ENCODE results near the gene NPHP1.
"Not testable (repeated sequence)": the region's sequence is repeated elsewhere in the genome, so short reads cannot be mapped to it uniquely, and the experiment has no call there.

NPHP1 gene

DNA sequence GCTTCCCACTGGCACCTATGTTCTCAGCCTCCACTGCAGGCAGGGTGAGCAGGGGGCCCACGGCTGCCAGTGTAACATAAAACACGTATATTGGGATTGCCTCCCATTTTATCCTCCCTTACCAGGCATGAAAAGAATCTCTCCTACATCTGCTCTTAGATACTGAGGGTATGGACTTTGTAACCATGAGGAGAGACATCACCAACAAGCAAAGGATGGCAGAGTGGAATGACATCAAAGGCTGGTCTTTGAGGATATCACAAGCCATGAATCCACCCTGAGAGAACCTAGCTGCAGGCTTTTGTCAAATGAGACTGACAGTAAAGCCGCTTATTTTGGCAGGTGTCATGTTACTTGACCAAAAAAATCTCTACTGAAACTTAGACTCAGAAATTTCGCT is 7.4 kb downstream of the NPHP1 start:
- DNase-seq, result no peak

GRCh38 chr2:110190169-110190568 is 14.6 kb downstream of the NPHP1 start:
- DNase-seq, result not testable (repeated sequence)

DNA sequence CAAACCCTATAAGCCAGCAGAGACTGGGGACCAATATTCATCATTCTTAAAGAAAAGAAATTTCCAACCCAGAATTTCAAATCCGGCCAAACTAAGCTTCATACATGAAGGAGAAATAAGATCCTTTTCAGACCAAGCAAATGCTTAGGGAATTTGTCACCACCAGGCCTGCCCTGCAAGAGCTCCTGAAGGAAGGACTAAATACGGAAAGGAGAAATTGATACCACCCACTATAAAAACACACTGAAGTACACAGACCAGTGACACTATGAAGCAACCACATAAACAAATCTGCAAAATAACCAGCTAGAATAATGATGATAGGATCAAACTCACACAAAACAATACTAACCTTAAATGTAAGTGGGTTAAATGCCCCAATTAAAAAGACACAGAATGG is 22.4 kb downstream of the NPHP1 start:
- no peak for DNase-seq

DNA sequence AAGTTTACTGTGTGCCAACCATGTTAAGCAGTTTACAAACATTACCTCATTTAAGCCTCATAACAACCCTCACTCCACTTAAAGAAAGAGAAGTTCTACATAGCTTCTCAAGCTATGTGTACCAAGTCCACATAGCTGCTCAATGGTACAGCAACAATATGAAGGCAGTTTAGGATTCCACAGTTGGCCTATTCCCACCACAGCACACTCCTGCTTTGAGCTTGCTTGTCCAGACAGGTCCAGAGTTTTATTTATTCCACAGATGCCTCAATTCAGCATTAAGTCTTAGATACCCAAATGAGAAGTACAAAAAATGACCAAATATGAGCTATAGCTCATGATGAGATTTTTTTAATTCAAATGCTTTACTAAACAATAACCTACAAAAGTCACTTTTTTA is 24.8 kb downstream of the NPHP1 start:
- no peak for DNase-seq

GRCh38 chr2:110173523-110173922 is 31.3 kb downstream of the NPHP1 start:
- DNase-seq, result no peak

DNA sequence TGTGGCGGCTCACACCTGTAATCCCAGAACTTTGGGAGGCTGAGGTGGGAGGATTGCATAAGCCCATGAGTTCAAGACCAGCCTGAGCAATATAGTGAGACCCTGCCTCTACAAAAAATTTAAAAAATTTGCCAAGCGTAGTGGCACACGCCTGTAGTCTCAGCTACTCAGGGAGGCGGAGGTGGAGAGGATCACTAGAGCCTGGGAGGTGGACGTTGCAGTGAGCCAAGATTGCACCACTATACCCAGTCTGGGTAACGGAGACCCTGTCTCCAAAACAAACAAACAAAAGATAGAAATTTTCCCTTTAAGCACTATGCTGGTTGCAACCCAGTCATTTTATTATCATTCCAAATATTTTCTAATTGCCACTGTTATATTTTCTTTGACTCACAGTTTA is 32.3 kb downstream of the NPHP1 start:
- no peak for DNase-seq

DNA sequence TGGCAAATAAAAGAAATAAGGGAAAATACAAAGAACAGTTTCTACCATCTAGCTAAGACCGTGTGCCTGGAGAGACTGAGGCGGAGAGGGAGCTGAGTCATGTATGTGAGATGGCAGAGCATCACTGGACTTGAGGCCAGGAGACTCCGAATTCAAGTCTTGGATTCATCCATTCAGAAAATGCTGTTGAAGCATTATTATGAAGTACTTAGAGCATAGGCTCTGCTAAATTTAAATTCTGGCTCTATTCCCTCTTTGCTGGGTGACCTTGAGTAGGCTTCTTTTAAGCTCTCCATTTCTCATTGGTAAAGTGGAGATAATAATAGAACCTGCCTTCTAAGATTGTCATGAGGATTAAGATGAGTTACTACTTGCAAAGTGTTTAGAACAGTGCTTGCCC is 34.7 kb downstream of the NPHP1 start:
- DNase-seq, result no peak

- no peak for DNase-seq
Measured at GRCh38 chr2:110167326-110168000, 37.4 kb downstream of the NPHP1 start.

DNA sequence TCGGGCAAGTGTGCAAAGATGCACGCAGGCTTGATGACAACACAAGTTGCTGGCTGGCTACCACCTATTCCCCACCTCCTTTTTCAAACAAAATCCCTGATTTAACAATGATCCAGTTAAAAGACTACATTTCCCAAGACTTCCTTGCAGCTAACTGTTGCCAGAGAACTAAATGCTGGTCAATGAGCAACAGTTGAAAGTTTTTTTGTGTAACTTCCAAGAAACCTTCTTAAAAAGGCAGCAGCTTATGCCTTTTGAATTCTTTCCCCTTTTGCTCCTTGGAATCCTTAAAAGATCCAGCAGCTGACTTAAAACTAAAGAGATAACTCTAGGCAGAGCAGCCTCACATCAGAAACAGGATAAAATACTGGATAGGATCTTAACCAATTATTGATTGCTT is 38.5 kb downstream of the NPHP1 start:
- no peak for DNase-seq

GRCh38 chr2:110157153-110157793 is 47.5 kb downstream of the NPHP1 start:
- DNase-seq, result no peak

GRCh38 chr2:110154828-110155227 is 50.0 kb downstream of the NPHP1 start:
- not testable (repeated sequence) for DNase-seq

- not testable (repeated sequence) for DNase-seq
Measured at GRCh38 chr2:110154188-110154587, 50.6 kb downstream of the NPHP1 start.

- no peak for DNase-seq
Measured at GRCh38 chr2:110153416-110153815, 51.4 kb downstream of the NPHP1 start.

DNA sequence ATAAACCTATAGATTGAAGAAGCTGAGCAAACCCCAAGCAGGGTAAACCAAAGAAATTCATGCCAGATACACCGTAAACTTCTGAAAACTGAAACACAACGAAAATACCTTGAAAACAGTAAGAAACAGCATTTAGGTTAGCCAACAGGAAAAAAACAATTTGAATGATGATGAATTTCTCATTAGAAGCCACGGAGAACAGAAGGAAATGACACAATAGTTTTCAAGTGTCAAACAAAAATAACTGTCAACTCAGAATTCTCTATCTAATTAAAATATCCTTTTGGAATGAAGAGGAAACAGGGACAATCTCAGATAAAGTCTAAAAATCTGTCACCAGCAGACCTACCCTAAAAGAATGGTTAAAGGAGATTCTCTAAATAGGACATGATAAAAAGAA is 51.9 kb downstream of the NPHP1 start:
- no peak for DNase-seq

DNA sequence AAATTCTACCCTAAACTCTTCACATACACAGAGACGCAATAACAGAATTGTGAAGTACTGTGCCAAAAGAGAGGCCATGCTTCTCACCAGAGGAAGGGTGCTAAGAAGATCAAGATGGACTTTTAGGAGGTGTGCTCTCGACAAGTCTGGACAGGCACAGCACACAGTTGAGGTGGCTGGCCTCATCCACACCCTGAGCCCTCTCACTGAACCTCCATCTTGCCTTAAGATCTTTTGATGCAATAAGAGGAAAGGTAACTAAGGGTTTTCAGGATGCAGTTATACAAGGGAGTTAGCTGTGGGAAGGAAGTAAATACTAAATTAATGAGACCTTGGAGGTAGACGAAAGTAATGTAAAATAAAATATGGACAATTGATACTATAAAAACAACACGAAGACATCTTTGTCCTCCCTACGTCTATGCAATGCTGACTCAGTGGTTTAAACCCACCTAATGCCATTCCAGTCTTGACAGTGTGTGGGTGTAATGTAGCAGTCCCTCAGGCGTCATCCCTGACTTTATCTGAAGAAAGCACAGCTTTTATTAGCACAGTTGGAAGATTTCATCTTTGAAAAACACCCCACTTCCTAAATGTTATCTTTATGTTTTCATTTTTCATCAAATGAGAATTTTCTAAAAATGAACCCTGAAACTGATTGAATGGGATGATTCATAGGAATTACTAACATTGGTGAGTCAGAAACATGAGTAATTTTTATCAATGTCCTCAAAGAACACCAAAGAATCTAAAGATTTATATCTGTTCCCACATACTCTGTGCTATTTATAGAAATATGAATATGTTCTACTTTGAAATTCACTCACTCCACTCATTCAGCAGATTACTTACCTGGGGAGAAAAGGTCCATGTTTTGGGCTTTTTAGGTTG is 55.2 kb downstream of the NPHP1 start:
- DNase-seq, result no peak

- DNase-seq, result no peak
Measured at GRCh38 chr2:110146945-110147332, 57.9 kb downstream of the NPHP1 start.

DNA sequence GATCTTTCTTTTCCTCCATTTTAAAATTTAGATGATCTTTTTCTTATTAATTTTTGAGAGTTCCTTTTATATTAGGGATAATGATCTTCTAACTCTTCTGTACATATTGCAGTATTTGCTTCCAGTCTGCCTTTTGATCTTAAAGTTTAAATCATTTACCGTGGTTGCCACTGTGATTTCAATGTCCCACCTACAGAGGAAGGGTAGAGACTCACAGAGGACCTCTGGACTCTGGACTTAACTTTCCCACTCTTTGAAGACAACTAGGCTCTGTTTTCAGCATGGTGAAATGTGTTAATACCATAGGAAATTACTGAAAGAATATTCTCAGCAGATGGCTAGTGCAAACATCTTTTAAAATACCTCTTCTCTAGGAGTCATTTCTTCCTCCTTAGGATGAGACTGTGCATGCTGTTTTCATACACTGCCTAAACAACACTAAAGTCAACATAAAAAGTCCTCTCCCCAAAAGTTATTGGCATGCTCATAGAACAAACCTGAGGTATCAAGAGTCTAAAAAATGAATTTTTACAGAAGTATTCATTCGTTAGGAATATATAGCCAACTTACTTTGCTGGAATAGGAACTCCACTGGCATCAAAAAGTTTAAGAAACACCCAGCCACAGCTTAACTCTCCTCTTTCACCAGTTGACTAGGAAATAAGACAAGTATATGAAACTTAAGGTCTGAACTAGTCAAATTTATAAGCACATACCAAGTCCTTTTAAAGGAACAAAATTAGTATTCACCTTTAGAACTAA is 58.4 kb downstream of the NPHP1 start:
- DNase-seq, result no peak

DNA sequence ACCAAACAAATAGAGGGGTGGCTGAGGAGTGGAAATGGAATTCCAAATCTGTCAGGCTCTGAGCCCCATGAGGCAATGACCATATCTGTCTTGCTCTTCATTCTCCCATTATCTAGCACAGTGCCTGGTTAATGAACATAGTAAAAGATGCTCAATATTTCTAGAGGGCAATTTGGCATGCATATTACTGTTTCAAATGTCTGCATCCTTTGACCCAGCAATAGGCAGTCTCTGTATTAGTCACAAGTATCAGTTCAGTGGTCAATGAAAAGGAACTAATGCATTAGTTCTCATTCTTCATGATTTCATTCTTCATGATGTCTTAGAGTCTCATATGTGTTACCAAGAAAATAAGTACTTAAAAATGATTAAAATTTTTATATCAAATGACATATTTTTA is 60.8 kb downstream of the NPHP1 start:
- DNase-seq, result no peak

GRCh38 chr2:110140401-110140800 is 64.4 kb downstream of the NPHP1 start:
- no peak for DNase-seq

DNA sequence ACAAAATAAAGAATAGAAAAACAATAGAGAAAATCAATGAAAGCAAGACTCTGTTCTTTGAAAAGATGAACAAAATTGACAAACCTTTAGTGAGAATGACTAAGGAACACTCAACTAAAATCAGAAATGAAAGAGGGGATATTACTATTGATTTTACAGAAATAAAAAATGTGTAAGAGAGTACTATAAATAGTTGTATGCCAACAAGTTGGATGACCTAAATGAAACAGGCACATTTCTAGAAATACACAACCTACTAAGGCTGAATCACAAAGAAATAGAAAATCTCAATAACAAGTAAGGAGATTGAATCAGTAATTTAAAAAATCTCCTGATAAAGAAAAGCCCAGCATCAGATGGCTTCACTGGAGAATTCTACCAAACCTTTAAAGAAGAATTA is 70.8 kb downstream of the NPHP1 start:
- DNase-seq, result no peak

- no peak for DNase-seq
Measured at GRCh38 chr2:110131166-110131565, 73.6 kb downstream of the NPHP1 start.

DNA sequence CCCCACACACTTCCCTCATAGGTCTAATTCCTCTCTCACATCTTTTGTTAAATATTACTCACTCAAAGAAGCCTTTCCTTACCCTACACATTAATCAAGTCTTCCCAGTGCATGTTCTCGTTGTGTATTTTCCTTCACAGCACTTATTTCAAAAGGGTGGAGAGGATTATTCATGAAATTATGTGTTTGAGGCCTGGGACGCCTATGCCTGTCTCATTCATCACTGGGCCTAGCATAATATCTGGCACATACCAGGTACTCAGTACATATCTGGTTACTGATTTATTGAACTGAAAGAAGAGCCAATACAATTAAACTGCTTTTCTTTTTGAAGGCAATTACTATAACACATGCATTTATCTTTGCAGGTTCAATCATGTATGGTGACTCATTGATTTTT is 74.1 kb downstream of the NPHP1 start:
- DNase-seq, result no peak

DNA sequence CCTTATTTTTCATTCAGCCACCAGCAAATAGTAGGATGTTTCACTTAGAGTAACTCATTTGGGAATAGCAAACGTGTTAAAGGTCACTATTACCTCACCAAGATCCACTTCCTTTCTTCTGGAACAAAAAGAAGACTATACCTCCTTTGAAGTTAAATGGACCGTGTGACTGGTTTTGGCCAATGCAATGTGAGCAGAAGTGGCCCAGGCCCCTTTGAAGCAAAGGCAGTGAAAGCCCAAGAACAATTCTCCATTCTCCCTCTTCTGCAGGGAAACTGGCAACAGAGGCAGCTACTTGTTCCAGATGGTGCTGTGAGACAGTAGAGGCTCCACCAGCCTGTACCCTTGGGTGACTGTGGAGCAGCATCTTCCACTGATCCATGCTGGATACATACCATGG is 77.9 kb downstream of the NPHP1 start:
- no peak for DNase-seq

All from activated gamma-delta T cell (primary cell).